Large intestine (tissue), 3 donors: ENCODE data around the gene LRRC8B. TPM values are rescaled to one million over a fixed set of nuclear protein-coding genes. Genes with fewer than 3 reads are reported as not detected.
A peak's percentile ranks its signal among the peaks of the same experiment; 100 is the strongest.
"Not testable (repeated sequence)": the region's sequence is repeated elsewhere in the genome, so short reads cannot be mapped to it uniquely, and the experiment has no call there.

Source experiments
- DNase-seq, 2 donors: peaks; one replicate each; pipeline versions ENCODE4 v3.0.0 to v3.0.0-alpha.2; 2013
- H3K27ac ChIP-seq: one replicate; pipeline ENCODE4 v1.5.1; 2013; ENCODE audit warnings: low read length
- H3K27me3 ChIP-seq: 2 replicates; pipeline ENCODE4 v1.6.1; 2013; ENCODE audit warnings: low read length; ENCODE audit not compliant: control insufficient read depth, insufficient read depth
- H3K36me3 ChIP-seq: 2 replicates; pipeline ENCODE4 v1.6.1; 2013; ENCODE audit warnings: low read length; ENCODE audit not compliant: control insufficient read depth, insufficient read depth
- H3K4me1 ChIP-seq: one replicate; pipeline ENCODE4 v1.6.1; 2013; ENCODE audit warnings: low read length; ENCODE audit not compliant: control insufficient read depth, insufficient read depth
- H3K4me3 ChIP-seq: one replicate; pipeline ENCODE4 v1.5.1; 2013; ENCODE audit warnings: low read length
- H3K9me3 ChIP-seq: one replicate; pipeline ENCODE4 v1.6.1; 2013; ENCODE audit warnings: mild to moderate bottlenecking, low read depth, low read length, moderate library complexity; ENCODE audit not compliant: control insufficient read depth
- WGBS: methylation state at CpG from one replicate; pipeline ENCODE4 v1.1.5; 2013; ENCODE audit warnings: low lambda C conversion rate; ENCODE audit not compliant: insufficient coverage; 5-methylcytosine and 5-hydroxymethylcytosine counted together
- polyA plus RNA-seq: library from polyadenylated mRNA; unstranded; fragments of 120-200 nt; gene quantifications from one replicate; pipeline ENCODE4 v1.2.1, GENCODE V29; 2013

The LRRC8B gene
- polyA plus RNA-seq, 1 donor, result 10.2 TPM

DNA sequence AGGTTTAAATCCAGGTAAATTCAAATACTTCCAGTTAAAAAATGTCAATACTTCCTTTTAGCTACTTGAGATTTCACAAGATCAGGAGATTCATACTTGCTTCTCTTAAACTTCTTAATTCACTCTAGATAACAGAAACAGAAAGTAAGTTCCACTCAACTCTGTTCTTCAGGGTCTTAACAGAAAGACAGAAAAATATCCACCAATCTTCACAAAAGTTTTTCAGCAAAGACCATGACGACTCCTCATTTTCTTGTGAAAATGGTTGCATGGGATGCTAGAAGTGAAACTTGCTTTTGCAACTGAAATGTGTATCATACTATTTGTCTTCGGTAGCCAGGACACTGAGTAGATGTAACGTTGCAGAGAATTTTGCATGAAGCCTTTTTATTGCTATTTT lies 96.0 kb downstream of the LRRC8B start:
- Histone ChIP-seq H3K9me3 (no peaks in the 10 kb centered on the region), H3K27ac (no peak overlapping the region), H3K36me3 (peaks cover 2% of the 10 kb centered on the region), H3K27me3 (no peaks in the 10 kb centered on the region), H3K4me1 (no peaks in the 10 kb centered on the region), H3K4me3 (no peak overlapping the region)
- DNase-seq, result no peak
- WGBS, result no CpG with 5 or more reads among the region's 3 CpGs

GRCh38 chr1:89622895-89623294 lies 98.3 kb downstream of the LRRC8B start:
- 60% methylated on average over 1 of the region's 3 CpGs for WGBS

DNA sequence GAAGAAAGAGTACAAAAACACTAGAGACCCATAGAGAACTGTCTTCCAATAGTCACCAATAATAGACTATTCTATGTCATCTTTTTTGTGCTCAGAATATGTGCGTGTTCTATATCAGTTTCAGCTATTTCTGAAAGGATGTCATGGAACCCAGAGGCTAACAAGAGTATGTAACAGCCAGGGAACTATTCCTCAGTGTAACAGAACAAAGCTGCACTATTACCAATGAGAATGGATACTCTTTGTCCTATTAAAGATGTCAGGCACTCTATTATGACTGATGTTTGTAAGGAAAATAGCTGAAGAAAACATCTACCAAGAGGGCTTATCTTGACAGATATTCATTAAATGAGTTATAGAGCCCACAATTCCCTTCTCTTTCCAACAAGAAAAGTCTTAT lies 99.7 kb downstream of the LRRC8B start:
- Histone ChIP-seq H3K36me3 (no peaks in the 10 kb centered on the region), H3K27me3 (no peaks in the 10 kb centered on the region), H3K27ac (no peak overlapping the region), H3K4me3 (no peak overlapping the region), H3K9me3 (no peaks in the 10 kb centered on the region), H3K4me1 (no peaks in the 10 kb centered on the region)
- 80% methylated on average over 1 of the region's 1 CpG for WGBS
- no peak for DNase-seq

More at GRCh38 chr1:89622895-89623294, 98.3 kb downstream of the LRRC8B start:
- no peak for DNase-seq
- Histone ChIP-seq H3K4me1 (no peaks in the 10 kb centered on the region), H3K9me3 (no peaks in the 10 kb centered on the region), H3K27me3 (no peaks in the 10 kb centered on the region), H3K27ac (no peak overlapping the region), H3K4me3 (no peak overlapping the region), H3K36me3 (no peaks in the 10 kb centered on the region)

DNA sequence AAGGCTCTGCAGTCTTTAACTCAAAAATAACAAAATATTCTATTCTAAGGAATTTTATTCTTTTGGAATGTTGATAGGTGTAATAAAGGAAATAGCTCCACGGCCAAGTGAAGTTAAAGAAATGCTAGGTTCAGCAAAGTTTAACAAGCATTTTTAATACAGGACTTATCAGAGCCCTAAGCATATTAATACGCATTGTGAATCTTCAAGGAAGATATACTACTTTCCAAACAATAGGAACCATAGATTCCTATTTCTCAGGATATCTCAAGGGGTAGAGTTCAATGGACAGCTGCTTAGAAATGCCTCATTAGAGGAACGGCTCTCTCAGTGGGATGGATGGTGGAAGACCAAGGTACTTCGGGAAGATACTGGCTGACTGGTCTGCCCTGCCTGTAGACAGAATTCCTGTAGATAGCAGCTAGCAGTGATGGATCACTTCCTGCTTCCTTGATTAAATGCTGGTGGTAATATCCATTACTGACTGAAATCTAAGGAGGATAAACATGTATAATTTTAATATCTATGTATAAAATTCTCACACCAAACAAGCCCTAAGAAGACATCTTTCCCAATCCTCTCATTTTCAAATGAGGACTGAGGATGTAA lies 100.2 kb downstream of the LRRC8B start:
- no peaks in the 10 kb centered on the region for H3K4me1 ChIP-seq
- H3K27me3 ChIP-seq, result no peaks in the 10 kb centered on the region
- H3K36me3 ChIP-seq, result no peaks in the 10 kb centered on the region
- no peak for DNase-seq
- H3K27ac ChIP-seq, result no peak overlapping the region
- 86% methylated on average over 1 of the region's 4 CpGs for WGBS
- H3K9me3 ChIP-seq, result no peaks in the 10 kb centered on the region
- no peak overlapping the region for H3K4me3 ChIP-seq

DNA sequence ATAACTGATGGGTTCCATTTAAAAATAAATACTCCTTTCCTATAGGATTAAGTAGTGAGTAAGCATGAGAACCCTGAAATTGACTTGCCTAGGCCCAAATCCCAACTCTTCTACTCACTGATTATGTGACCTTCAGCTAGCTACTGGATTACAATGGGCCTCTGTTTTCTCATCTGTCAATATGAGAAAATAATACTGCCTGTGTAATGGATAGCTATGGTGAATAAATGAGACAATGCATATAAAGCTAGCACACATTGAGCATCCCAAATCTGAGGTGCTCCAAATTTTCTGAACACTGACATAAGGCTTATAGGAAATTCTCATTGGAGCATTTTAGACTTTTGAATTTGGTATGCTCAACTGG lies 103.0 kb downstream of the LRRC8B start:
- DNase-seq, result no peak

DNA sequence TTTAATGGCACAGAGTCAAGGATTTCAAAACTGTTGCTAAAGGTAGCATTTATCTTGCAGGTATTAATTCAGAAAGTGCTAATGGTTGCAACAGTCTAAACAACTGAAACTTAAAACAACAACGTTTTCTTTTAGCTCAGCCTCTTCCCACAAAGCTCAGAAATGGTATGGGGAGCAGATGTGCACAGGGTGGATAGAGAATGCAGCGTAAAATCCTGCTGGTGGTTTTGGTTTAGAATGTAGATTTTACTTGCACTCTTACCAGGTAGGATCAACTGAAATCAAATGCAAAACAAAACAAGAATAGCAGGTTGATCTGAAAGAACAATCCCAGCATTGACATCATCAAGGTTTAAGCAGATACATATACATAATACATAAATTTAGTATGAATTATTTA lies 104.5 kb downstream of the LRRC8B start:
- Histone ChIP-seq H3K4me1 (peaks cover 7% of the 10 kb centered on the region), H3K27ac (no peak overlapping the region), H3K36me3 (no peaks in the 10 kb centered on the region), H3K9me3 (no peaks in the 10 kb centered on the region), H3K27me3 (peaks cover 13% of the 10 kb centered on the region), H3K4me3 (no peak overlapping the region)
- 100% methylated on average over 2 of the region's 2 CpGs for WGBS
- no peak for DNase-seq

More for the DNA sequence above, 103.0 kb downstream of the LRRC8B start:
- H3K36me3 ChIP-seq, result no peaks in the 10 kb centered on the region
- no peaks in the 10 kb centered on the region for H3K9me3 ChIP-seq
- H3K4me3 ChIP-seq, result no peak overlapping the region
- H3K4me1 ChIP-seq, result peaks cover 7% of the 10 kb centered on the region
- no peak overlapping the region for H3K27ac ChIP-seq
- peaks cover 5% of the 10 kb centered on the region for H3K27me3 ChIP-seq

DNA sequence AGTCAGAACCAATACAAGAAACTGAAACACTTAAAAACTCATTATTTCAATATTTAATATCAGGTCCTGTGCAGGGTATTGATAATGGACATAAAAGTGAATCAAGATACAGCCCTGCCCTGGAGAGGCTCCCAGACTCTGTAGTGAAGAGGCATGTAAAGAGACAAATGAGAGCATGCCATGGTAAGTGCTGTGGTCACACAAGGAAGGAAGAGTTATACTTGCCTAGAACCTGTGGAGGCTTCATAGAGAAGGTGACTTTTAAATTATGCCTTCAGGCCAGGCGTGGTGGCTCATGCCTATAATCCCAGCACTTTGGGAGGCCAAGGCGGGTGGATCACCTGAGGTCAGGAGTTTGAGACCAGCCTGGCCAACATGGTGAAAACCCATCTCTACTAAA lies 105.0 kb downstream of the LRRC8B start:
- WGBS, result no CpG with 5 or more reads among the region's 2 CpGs
- not testable (repeated sequence) for H3K36me3 ChIP-seq, H3K4me1 ChIP-seq, H3K27ac ChIP-seq, H3K9me3 ChIP-seq, H3K4me3 ChIP-seq, DNase-seq
- peaks cover 18% of the 10 kb centered on the region for H3K27me3 ChIP-seq

DNA sequence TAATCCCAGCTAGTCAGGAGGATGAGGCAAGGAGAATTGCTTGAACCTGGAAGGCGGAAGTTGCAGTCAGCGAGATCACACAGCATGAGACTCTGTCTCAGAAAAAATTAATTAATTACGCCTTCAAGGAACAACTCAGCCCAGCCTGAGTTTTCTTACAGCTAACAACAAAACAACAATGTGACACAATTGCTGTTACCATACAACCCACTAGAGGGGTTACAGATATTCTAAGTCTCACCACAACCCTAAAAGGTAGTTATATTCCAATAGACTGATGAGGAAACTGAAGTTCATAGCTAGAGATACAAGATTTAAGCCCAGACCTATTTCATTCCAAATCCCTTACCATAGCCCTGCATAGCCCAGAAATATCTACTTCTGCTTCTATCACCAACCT lies 105.4 kb downstream of the LRRC8B start:
- no peak for DNase-seq
- Histone ChIP-seq H3K4me1 (peaks cover 7% of the 10 kb centered on the region), H3K36me3 (no peaks in the 10 kb centered on the region), H3K9me3 (no peaks in the 10 kb centered on the region), H3K27me3 (peaks cover 20% of the 10 kb centered on the region), H3K4me3 (no peak overlapping the region), H3K27ac (no peak overlapping the region)
- WGBS, result no CpG with 5 or more reads among the region's 3 CpGs

GRCh38 chr1:89631816-89632656 lies 107.4 kb downstream of the LRRC8B start:
- Histone ChIP-seq H3K9me3 (no peaks in the 10 kb centered on the region), H3K36me3 (no peaks in the 10 kb centered on the region), H3K4me3 (peak overlapping the region; percentile 67), H3K4me1 (peaks cover 7% of the 10 kb centered on the region), H3K27ac (peak overlapping the region; percentile 2), H3K27me3 (peaks cover 20% of the 10 kb centered on the region)
- 84% methylated on average over 3 of the region's 19 CpGs for WGBS
- peak; percentile 9 to 34 for DNase-seq

DNA sequence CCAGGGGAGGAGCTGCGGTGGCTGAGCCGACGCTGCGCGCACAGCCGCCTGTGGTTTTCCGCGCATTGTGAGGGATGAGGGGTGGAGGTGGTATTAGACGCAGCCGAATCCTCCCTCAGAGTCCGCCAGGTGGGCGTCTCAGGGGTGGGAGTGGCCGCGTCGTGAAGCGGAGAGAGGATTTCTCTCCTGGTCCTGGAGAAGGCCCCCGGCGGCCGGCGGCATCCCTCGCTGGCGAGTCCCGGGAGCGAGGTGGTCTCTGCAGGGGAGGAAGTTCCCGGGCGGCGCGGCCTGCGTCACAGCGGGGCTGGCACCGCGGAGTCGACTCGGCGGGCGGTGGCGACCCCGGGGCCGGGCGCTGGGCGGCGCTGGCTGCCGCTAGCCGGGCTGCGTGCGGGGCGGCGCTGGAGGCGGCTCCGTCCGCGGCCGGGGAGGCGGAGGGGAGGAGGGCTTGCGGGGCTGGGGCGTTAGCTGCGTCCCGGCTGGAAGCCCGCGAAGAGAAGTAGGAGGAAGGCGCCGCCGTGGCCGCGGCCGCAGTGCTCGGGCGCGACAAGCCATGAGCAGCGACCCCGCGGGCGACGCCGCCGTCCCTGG lies 108.1 kb downstream of the LRRC8B start, which contains the start of gene LRRC8C:
Gene LRRC8C, plus strand, starts transcription at position 464 of the 591 bp plus-strand sequence. CDS start 53,354 bp downstream, outside the sequence.
- Histone ChIP-seq H3K36me3 (no peaks in the 10 kb centered on the region), H3K4me1 (peaks cover 7% of the 10 kb centered on the region), H3K4me3 (peak within 1 kb of the TSS; percentile 67), H3K27me3 (peaks cover 20% of the 10 kb centered on the region), H3K9me3 (no peaks in the 10 kb centered on the region), H3K27ac (peak within 1 kb of the TSS; percentile 2)
- no CpG with 5 or more reads among the region's 76 CpGs for WGBS
- peak; percentile 50 to 78 for DNase-seq
